Measurements from ENCODE around the gene ABCC11.

ABCC11 gene

DNA sequence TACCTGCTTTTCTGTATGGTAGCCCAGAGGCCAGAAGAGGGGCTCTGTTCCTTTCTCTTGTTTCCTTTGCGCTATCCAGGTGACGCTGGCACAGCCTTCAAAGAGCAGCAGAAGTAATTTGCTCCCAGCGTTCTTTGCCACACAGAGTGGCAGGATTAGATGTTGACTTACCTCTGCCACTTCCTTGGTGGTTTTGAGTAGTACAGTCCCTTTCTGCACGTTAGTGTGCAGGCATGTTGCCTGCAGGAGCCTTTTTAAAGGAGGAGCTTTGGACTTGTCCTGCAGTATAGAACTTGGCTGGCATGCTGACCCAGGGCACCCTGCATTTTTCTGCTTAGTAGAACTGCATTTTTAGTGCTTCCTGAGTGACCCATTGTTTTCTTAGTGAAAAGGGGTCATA lies at the start of gene ABCC11:
Gene ABCC11, minus strand, starts transcription at position 229 of the 400 bp plus-strand sequence. CDS start 15,618 bp downstream, outside the sequence.
- no peak for DNase-seq

DNA sequence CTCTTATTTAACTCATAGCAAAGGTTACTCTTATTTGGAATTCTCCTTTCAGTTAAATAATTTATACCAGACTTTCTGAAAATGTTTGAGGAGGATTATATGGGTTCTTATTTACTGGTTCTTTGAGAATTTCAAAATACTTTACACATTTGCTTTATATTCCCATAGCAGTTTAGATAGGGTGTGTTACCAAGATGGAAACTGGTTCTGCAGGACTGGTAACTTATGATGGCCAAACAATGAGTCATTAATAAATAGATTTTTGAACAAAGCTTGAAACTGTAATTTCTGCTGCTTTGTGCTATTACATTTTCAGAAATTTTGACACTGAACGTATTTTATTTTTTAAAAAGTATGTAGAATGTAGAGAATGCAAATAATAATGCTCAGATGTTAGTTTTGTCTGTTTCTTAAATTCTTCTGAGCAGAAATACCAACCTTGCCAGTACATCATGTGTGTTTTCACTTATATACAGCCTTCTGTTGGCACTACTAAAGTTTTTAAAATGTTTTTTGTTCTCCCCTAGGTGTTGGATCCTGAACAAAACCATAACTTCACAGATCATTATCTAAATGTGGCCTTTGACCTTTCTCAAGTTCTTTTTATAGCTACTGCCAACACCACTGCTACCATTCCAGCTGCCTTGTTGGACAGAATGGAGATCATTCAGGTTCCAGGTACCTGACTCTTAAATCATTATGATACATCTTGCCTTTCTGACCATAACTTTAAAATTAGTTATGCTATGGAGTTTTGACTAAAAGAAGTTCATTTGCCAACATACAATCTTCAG lies 48.3 kb upstream of the ABCC11 start:
- no peak for DNase-seq

DNA sequence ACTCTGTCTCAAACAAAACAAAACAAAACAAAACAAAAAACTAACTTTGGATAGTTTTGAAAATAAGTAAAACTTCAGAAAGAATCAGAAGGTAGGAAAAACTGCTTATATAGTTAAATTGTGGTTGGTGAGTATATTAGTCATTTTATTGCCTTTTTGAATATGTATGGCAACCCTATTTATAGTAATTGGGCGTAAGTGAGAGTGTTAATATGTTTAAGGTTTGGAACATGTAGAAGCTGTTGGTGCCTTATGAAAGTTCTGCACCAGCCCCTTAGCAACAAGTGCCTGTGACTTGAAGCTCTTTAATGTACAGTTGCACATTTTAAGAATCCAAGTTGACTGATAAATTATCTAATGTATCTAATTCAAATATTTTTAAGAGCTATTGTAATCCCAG lies 47.4 kb upstream of the ABCC11 start:
- DNase-seq: no peak

DNA sequence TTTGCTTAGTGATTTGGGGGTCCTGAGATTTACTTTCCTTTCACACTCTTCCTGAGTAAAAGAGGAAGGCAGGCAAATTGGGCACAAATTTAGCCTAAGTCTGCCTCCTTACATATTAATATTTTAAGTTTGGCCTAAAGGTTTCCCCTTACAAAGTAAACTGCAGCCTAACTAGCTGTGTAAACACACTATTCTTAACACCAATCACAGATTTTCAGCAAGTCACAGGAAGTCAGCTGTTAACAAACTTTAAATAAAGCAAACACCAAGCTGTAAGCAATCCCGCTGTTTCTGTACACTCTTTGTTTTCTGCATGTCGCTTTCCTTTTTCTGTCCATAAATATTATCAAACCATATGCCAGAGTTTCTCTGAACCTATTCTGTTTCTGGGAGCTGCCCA lies 45.1 kb upstream of the ABCC11 start:
- DNase-seq: no peak

DNA sequence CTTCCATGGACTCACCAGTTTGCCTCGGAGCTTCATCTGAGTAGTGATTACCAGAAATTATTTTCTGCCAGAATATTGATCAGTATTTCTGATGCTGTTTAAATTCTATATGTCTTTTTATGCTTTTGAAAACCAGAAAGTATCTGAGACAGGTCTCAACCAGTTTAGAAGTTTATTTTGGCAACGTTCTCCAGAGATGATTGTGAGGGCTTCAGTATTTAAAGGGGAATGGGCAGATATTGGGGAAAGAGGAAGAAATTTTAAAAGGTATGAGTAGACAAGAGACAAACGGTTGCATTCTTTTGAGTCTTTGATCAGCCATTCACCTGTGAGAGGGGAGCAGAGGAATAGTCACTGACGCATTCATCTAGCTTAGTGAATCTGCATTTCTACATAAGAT lies 44.4 kb upstream of the ABCC11 start:
- no peak for DNase-seq

DNA sequence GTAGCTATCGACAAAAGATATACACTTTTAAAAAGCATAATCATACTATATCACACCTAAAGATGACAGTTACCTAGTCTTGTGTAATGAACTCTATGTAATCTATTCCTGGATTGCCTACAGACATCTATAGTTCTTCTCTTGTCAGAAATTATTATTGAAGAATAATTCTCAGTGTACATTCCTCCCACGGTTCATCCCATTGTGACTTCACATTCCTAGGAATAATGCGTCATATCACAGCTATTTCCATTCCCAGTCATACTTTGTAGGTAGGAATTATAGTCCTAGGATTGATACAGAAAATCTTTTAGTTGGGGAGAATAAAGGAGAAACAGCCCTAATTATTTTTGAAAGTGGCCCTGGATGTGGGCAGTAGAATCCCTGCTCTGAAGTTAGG lies 44.0 kb upstream of the ABCC11 start:
- no peak for DNase-seq

DNA sequence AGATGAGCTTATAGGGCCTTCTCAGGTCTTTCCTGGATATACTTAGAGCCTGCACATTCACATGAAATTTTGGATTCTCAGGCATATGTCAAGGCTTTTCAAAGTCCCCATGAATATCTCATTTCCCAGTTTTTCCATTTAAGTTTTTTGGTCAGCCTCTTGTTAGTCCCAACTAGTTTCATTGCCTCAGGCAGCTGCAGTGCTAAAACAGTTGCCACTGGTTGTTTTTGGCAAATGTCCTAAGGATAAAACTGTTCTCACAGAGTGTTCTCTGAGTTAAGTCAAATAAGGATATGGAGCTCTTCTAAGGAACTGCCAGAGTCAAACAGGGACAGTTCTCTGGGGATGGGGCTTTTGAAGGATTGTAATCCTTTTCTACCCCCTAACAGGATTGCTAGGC lies 39.9 kb upstream of the ABCC11 start:
- no peak for DNase-seq

DNA sequence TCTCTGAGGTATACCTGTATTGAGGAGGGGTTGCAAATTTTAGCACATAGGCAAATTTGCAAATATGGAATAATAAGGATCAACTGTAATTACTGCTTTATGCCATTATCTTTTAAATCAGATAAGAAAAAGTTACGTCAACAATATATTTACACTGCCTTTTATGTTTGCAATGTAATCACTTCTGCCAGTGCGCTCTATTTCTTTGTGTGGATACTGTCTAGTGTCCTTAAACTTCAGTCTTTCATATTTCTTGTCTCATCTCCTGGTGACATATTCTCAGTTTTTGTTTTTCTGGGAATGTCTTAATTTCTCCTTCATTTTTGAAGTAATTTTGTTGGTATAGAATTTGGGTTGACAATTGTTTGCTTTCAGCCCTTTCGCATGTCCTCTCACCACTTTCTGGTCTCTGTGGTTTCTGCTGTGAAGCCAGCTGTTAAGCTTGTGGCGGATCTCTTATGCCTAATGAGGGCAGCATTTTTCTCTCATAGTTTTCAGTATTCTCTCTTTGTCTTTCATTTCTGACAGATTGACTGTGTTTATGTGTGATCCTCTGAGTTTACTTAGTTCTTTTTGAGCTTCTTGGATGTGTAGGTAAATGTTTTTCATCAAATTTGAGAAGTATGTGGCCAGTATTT lies 37.6 kb upstream of the ABCC11 start:
- no peak for DNase-seq

DNA sequence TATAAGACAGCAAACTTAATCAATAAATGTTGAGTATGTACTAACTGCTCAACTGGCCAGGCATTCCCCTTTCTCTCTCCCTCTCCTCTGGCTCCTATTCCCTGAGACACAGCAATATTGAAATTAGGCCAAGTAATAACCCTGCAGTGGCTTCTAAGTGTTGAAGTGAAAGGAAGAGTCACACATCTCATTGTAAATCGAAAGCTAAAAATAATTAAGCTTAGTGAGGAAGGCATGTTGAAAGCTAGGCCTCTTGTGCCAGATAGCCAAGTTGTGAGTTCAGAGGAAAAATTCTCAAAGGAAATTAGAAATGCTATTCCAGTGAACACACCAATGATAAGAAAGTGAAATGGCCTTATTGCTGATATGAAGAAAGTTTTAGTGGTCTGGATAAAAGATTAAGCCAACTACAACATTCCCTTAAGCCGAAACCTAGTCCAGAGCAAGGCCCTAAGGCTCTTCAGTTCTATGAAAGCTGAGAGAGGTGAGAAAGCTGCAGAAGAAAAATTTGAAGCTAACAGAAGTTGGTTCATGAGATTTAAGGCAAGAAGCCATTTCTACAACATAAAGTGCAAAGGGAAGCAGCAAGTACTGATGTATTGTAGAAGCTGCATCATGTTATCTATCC lies 35.4 kb upstream of the ABCC11 start:
- DNase-seq: no peak

DNA sequence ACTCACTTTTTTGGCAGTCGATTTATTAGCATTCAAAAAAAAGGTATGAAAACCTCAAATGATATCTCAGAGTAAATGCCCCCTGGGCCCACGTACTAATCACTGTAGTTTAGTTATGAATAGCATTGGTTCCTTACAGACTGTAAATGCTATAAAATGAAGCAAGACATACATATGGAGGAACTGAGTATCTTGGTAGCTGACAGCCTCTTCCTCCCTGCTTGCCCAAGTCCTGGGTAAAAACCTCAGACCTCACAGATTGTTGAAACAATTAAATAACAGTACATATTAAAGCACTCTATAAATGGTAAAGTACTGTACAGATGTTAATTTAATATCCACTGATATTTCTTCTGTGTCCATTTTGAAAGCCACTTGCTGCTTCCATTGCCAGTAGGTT lies 33.2 kb upstream of the ABCC11 start:
- no peak for DNase-seq

DNA sequence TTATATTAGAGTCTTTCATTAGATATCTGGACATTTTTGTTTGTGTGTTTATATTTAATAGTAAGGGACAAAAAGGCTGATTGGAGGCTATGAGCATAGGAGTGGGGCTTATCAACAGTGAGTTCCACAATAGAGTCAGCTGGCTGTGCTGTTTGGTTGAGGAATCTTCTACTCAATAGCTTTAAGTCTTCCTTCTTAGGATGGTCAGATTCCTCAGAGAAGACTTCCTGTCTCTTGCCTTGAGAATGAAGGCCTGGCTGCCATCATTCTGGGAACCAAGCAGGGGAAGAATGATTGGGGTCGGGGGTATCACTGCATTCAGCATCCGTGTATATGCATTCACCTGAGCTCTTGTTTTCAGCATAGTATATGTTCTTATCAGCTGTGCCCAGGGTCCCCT lies 31.9 kb upstream of the ABCC11 start:
- no peak for DNase-seq

DNA sequence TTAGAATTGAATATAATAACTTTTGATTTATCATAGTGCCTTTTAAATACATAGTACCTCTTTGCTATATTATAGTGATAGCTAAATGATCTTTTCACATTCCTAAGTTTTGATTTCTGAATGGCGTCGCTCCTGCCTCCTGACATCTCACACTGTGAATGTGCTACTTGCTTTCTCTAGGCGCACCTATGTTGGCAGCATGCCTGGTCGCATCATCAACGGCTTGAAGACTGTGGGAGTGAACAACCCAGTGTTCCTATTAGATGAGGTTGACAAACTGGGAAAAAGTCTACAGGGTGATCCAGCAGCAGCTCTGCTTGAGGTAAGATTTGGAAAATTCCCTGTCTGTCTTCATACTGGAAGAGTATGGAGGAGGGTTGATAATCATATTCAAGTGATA lies 29.8 kb upstream of the ABCC11 start:
- no peak for DNase-seq

DNA sequence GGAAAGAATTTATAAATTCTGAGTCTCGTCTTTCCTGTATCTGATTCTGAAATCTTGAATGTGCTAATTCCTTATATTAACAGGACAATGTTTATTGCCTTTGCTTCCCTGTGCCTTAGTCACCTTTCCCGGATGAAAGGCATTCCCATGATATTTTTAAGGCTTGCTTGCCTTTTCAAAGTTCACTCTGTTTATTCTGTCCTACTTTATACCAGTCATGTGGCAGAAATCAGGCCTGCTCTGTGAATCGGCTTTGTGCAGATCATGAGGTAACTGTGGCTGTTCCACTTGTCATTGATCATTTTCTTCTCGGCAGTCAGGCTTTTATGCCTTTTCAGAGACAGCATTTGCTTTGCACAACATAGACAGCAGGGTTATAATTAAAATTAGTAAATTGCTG lies 28.8 kb upstream of the ABCC11 start:
- no peak for DNase-seq

DNA sequence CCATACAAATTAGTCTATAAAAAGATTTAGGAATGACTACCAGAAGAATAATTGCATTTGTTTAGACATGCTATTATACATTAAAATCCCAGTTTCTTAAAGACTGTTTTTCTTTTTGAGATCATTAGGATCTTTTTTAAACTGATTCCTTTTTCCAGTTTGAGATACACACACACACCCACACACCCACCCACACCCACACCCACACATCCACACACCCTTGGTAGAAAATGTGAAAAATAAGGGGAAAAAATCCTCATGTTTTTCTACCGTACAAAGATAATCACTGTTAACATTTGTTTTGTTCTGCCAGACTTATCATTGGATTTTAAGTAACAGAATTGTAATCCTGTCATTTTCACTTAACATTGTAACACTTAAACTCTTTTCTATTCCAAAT lies 27.1 kb upstream of the ABCC11 start:
- no peak for DNase-seq

DNA sequence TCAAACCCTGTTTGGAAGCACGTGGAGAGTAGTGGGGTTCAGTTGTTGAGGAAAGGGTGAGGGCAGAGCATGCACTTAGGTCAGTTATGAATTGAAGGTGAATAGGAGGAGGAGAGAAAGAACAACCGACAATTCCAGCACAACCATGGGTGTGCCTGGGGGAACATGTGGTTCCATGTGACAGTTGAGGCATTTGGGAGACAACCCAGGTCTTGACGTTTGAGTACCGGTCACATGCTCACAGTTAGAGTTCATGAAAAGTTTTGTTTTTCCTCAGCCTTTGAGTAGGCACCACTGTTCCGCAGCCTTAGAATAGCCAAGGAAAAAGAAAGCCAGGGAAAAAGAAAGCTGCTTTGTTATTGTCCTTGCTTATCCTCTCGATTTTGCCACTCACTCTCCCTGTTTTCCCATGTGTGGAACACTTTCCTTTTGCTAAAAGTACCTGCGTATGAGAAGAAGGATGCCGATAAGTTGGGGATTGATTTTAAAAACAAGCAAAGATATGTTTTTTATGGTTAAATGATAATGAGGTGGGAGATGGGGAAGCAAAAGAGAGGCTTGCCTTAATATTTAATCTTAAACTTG lies 25.6 kb upstream of the ABCC11 start:
- DNase-seq: no peak

DNA sequence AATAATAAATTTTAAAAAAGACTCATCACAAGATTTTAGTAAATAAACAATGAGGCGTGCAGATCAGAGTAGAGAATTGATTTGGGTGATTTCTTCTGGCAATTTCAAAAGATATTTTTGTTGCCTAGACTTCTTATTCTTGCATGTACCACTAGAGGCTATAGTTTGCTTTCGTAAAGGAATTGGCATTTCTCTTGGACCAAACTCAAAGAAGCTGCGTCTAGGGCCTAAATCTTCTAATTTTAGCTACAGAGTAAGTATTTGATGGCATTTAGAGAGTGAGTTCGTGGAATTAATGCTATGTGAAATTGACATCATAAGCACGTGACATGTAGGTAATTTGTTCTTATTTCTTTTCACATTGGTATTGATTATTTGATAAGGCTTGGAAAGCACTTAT lies 24.4 kb upstream of the ABCC11 start:
- no peak for DNase-seq

DNA sequence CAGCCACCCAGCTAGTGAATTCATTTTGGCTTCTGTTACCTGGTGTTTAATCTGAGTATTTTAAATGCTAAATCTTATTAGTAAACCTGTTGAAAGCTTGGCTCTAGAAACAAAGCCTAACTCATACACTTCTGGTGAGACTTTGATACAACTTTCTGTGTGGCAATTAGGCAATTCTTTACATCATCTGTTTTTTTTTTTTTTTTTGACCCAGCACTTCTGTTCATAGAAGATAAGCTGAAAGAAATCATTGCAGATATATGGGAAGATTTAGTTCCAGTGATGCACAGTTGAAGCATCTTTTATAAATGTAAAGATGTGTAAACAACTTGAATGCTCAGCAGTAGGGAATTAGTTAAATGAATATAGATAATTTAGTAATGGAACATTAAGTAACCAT lies 21.7 kb upstream of the ABCC11 start:
- no peak for DNase-seq

DNA sequence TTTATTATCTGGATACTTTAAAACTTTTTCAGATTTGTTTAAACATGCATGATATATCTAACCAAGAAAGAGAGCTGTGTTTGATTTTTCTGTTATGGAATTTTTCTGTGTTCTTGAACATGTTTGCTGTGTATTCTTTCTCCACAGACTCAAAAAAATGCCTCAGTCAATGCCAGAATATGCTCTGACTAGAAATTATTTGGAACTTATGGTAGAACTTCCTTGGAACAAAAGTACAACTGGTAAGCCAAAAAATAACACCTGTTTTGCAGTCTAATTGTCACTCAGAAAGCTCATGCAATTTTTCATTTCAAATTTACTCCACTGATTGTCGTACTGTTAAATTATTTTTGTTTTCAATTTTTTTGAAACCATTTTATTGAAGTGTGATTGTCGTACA lies 15.3 kb upstream of the ABCC11 start:
- DNase-seq: no peak

DNA sequence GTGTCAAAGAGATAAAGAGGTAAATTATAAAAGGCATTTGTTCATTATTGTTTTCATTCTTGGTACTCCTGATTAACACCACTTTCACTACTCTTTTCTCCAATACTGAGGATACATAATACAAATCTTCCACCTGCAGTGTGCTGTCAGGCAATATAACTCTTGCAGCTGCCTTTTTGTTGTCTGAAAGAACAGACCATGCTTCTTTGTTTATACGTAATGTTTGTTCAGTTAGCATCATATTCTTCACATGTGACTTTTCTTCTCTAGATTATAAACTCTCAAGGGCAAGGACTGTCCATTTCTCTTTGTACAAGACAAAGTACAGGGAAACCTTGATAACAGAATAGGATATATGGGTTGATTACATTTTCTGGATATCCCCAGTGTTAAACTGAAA lies 14.2 kb upstream of the ABCC11 start:
- no peak for DNase-seq

DNA sequence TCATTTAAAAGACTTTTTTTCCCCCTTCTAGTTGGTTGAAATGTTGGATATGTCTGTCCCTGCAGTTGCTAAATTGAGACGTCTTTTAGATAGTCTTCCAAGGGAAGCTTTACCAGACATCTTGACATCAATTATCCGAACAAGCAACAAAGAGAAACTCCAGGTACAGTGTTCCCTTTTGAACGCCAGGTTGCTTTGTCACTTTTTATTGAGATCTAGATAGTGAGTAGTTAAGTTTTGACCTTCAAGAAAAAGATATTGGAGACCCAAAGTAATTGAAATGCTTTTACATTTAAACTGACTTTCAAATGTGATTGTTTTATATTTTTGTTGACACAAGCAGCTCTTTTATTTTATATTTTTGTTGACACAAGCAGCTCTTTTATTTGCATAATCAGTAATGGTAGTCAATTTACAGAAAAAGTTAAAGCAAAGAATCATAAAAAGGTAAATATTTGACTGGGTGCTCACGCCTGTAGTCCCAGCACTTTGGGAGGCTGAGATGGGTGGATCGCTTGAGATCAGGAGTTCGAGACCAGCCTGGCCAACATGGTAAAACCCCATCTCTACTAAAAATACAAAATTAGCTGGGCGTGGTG lies 9.3 kb upstream of the ABCC11 start:
- DNase-seq: no peak

DNA sequence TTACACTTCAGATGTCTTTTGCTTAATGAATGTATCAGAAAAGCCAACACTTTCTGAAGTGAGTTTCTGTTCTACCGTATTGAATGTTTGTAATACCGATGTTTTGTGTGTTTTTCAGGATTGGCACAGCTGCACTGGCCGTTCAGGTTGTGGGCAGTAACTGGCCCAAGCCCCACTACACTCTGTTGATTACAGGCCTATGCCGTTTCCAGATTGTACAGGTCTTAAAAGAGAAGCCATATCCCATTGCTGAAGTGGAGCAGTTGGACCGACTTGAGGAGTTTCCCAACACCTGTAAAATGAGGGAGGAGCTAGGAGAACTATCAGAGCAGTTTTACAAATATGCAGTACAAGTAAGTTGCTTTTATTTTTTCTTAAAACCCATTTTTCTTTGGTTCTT lies 4.7 kb upstream of the ABCC11 start:
- no peak for DNase-seq

DNA sequence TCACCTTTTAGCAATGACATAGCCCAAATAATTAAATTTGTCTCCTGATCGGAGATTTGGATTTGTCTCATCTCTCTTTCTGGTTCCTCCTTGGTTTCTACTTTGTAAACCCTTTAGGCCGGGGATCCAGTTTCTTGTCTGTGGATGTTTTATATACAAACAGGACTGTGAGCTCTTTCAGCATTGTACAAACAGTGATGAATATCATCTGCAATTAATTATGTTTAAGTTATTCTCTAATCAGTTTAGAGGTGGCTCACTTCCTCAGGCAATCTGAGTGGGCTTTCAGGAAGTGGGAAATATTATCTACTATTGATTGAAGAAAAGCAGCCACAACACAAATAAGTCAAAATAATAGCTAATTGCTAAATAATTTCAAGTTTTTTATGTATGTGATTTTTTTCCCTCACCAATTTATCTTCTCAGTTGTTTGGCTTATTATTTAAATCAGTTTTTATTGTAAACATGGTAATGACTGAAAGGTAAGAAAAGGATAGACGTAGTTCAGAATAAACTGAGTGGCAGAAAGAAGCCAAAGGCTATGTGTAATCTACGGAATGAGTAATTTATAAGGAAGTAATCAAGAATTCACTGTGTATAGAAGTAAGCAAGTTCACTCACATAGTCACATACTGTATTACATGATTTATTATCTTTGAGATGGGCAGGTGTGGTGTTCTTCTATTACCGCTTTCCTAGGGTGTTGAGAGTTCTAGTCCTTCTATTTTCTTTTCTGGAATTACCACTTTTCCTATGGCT lies 3.4 kb upstream of the ABCC11 start:
- DNase-seq: no peak

DNA sequence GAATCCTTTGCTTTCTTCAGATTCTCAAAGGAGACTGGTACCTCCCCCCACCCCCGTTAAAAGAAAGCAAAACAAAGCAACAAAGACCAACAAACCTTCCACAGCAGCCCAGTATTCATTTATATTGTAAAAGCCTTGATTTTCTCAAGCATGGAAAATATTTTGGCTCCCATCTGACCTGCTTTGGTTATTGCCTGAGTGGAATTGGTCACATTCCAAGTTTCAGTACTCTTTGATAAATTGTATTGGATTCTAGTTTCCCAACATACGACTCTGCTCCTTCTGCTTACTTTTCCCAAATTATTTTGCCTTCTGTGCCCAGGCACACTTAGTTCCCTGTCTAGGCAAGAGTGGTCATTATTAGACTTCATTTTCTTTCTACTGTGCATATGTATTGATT lies 1.3 kb downstream of the ABCC11 start:
- no peak for DNase-seq
